OCI-M1 (cell line): ENCODE measurements around the gene CSTPP1.
"Not testable (repeated sequence)": the region's sequence is repeated elsewhere in the genome, so short reads cannot be mapped to it uniquely, and the experiment has no call there.

Experiments used
- DNase-seq: peaks from one replicate; lab custom pipeline; 2025; lab: John Stamatoyannopoulos, UW

CSTPP1 gene

GRCh38 chr11:46912526-46913150, 23.9 kb upstream of the CSTPP1 start:
- no peak for DNase-seq

- no peak for DNase-seq
Observed at GRCh38 chr11:46913484-46913883, 23.1 kb upstream of the CSTPP1 start.

GRCh38 chr11:46914363-46914762, 22.2 kb upstream of the CSTPP1 start:
- no peak for DNase-seq

- no peak for DNase-seq
Observed at GRCh38 chr11:46914910-46915309, 21.7 kb upstream of the CSTPP1 start.

- DNase-seq, result peak; percentile 50
Observed at GRCh38 chr11:46916286-46917108, 20.1 kb upstream of the CSTPP1 start.

GRCh38 chr11:46917109-46917761, 19.3 kb upstream of the CSTPP1 start:
- DNase-seq, result no peak

GRCh38 chr11:46917762-46918082, 18.8 kb upstream of the CSTPP1 start:
- DNase-seq, result no peak

GRCh38 chr11:46918083-46918787, 18.3 kb upstream of the CSTPP1 start, which contains the start of gene LRP4:
LRP4 (minus strand) TSS chr11:46918550; CDS start chr11:46918379, 171 bp downstream.
- no peak for DNase-seq

GRCh38 chr11:46918788-46919513, 17.6 kb upstream of the CSTPP1 start:
- no peak for DNase-seq

GRCh38 chr11:46920755-46921154, 15.8 kb upstream of the CSTPP1 start:
- no peak for DNase-seq

GRCh38 chr11:46927928-46928327, 8.6 kb upstream of the CSTPP1 start:
- DNase-seq, result not testable (repeated sequence)

GRCh38 chr11:46928701-46929100, 7.9 kb upstream of the CSTPP1 start:
- DNase-seq, result not testable (repeated sequence)

GRCh38 chr11:46930089-46930488, 6.5 kb upstream of the CSTPP1 start:
- peak; percentile 53 for DNase-seq

- DNase-seq, result no peak
Observed at GRCh38 chr11:46942172-46942571, 5.6 kb downstream of the CSTPP1 start.

GRCh38 chr11:46944356-46945075, 8.0 kb downstream of the CSTPP1 start:
- no peak for DNase-seq

GRCh38 chr11:46947399-46948077, 11.0 kb downstream of the CSTPP1 start:
- DNase-seq, result no peak

GRCh38 chr11:46948378-46949131, 12.0 kb downstream of the CSTPP1 start:
- DNase-seq, result no peak

- no peak for DNase-seq
Observed at GRCh38 chr11:46949297-46949696, 12.7 kb downstream of the CSTPP1 start.

GRCh38 chr11:46951864-46952263, 15.3 kb downstream of the CSTPP1 start:
- DNase-seq, result no peak

GRCh38 chr11:46952553-46952952, 16.0 kb downstream of the CSTPP1 start:
- DNase-seq, result no peak
